ENCODE data around the gene PHF19.

DNA sequence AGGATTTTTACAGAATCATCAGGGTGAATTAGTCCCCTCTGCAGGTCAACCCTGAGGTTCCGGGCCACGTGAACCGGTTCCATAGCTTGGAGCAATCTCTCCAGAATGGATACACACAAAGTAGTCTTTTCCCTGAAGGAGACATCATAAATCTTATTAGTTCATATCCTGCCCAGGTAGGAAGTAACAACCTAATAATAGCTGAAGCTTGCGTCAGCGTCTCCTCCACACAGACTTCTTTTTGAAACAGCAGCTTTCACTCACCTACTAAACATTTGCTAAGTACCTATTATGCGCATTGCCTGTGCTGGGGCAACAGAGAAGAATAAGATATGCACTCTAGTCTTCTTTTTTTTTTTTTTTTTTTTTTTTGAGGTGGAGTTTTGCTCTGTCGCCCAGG, 43.7 kb downstream of the PHF19 start:
- TF ChIP-seq, protein P1, sequence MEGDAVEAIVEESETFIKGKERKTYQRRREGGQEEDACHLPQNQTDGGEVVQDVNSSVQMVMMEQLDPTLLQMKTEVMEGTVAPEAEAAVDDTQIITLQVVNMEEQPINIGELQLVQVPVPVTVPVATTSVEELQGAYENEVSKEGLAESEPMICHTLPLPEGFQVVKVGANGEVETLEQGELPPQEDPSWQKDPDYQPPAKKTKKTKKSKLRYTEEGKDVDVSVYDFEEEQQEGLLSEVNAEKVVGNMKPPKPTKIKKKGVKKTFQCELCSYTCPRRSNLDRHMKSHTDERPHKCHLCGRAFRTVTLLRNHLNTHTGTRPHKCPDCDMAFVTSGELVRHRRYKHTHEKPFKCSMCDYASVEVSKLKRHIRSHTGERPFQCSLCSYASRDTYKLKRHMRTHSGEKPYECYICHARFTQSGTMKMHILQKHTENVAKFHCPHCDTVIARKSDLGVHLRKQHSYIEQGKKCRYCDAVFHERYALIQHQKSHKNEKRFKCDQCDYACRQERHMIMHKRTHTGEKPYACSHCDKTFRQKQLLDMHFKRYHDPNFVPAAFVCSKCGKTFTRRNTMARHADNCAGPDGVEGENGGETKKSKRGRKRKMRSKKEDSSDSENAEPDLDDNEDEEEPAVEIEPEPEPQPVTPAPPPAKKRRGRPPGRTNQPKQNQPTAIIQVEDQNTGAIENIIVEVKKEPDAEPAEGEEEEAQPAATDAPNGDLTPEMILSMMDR (IDR thresholded peaks at IDR 0.05; ENCODE audit: poor library complexity, severe bottlenecking): no peak
- TF ChIP-seq, protein P2, sequence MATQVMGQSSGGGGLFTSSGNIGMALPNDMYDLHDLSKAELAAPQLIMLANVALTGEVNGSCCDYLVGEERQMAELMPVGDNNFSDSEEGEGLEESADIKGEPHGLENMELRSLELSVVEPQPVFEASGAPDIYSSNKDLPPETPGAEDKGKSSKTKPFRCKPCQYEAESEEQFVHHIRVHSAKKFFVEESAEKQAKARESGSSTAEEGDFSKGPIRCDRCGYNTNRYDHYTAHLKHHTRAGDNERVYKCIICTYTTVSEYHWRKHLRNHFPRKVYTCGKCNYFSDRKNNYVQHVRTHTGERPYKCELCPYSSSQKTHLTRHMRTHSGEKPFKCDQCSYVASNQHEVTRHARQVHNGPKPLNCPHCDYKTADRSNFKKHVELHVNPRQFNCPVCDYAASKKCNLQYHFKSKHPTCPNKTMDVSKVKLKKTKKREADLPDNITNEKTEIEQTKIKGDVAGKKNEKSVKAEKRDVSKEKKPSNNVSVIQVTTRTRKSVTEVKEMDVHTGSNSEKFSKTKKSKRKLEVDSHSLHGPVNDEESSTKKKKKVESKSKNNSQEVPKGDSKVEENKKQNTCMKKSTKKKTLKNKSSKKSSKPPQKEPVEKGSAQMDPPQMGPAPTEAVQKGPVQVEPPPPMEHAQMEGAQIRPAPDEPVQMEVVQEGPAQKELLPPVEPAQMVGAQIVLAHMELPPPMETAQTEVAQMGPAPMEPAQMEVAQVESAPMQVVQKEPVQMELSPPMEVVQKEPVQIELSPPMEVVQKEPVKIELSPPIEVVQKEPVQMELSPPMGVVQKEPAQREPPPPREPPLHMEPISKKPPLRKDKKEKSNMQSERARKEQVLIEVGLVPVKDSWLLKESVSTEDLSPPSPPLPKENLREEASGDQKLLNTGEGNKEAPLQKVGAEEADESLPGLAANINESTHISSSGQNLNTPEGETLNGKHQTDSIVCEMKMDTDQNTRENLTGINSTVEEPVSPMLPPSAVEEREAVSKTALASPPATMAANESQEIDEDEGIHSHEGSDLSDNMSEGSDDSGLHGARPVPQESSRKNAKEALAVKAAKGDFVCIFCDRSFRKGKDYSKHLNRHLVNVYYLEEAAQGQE (IDR thresholded peaks at IDR 0.05; ENCODE audit: borderline replicate concordance): no peak
- TF ChIP-seq RAD21 (conservative IDR thresholded peaks at IDR 0.05) (no peak), SMC3 (conservative IDR thresholded peaks at IDR 0.05; ENCODE audit: poor library complexity) (no peak), EZH2 (IDR thresholded peaks at IDR 0.05; ENCODE audit: borderline replicate concordance, insufficient read depth, low read length, poor library complexity, severe bottlenecking) (no peak), EP300 (conservative IDR thresholded peaks at IDR 0.05; ENCODE audit: poor library complexity, severe bottlenecking) (no peak), MXI1 (conservative IDR thresholded peaks at IDR 0.05; ENCODE audit: poor library complexity, severe bottlenecking) (no peak), POLR2AphosphoS5 (IDR thresholded peaks at IDR 0.05) (no peak), TAF1 (IDR thresholded peaks at IDR 0.05; ENCODE audit: low read depth) (no peak)

Measured in neural cell (in vitro differentiated cells).